PC-9 (cell line): ENCODE data around the gene FRAT2.

Experiments
- CTCF ChIP-seq: fragments of 200-600 bp; sonication (generic); conservative IDR thresholded peaks from 2 replicates; pipeline ENCODE4 v1.6.1; 2017; ENCODE audit warnings: mixed run types, antibody characterized with exemption, mild to moderate bottlenecking, moderate library complexity
- EZH2 ChIP-seq: fragments of 200-600 bp; sonication (generic); IDR thresholded peaks from 2 replicates; pipeline ENCODE4 v1.8.0; 2017; ENCODE audit warnings: antibody characterized with exemption, low read depth

DNA sequence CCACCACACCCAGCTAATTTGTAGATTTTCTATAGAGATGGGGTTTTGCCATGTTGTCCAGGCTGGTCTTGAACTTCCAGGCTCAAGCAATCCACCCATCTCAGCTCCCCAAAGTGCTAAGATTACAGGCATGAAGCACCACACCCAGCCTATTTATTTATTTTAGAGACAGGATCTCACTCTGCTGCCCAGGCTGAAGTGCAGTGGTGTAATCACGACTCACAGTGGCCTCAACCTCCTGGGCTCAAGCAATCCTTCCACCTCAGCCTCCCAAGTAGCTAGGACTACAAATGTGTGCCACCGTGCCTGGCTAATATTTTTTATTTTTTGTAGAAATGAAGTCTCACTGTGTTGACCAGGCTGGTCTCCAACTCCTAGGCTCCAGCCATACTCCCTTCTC is 6.9 kb upstream of the FRAT2 start:
- TF ChIP-seq CTCF, result no peak
- no peak for TF ChIP-seq EZH2
